Non-pigmented ciliary epithelial cell (primary cell): ENCODE data around the gene FKBP1A.

Source experiments
- DNase-seq: peaks from one replicate; pipeline ENCODE4 v3.0.0-alpha.2; 2010; ENCODE audit warnings: low read depth

FKBP1A gene

DNA sequence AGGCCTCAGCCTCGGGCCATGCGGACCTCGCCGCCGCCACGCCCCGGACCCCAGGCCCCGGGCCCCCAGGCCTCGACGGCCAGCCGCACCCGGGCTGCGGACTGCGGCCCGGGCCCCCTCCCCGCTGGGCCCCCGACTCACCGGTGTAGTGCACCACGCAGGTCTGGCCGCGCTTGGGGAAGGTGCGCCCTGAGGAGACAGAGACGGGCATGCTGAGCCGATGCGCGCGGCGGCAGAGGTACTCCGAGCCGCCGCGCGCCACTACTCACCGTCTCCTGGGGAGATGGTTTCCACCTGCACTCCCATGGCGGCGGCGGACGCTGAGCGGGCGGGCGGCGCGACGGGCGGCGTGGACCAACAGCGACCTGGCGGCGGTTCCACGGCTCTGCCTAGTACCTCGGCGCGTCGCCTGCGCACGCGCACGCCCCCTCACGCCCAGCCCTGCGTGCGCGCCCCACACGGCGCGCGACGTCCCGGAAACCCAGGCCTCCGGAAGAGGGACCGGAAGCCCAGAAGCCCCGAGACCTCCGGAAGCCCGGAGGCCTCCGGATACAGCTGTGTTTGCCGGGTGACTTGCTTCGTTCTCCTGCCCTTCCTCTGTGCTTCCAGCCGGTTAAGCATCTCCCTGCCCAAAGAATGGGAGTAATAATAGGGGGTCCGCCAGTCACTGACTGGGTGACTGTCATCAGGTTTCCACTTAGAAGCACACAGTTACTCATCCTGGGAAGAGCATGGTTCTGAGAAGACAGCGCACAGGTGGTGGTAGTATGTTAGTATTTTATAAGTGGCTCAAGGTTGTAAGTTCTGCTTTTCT lies at the start of gene FKBP1A:
Gene FKBP1A (minus strand): TSS at position 362 of the 814 bp plus-strand sequence. CDS start 56 bp downstream, at position 306.
- no peak for DNase-seq

DNA sequence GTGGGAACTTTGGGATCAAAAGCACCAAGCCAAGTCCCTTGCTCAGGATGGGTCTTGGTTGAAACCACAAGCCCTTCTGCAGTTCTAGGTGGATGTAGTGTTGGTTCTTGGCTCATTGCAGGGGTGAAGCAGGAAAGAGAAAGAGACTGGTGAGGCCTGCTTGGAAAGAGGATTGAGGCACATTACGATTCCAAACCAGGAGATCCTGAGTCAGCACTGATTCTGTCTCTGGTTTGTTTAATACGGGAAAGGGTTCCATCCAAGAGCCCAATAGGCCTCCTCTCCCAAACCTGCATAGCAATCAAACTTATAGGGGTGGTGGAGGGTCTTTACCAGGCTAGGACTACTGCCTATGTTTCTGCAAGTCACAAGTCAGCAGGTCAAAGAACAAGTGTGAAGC lies 49.5 kb upstream of the FKBP1A start:
- DNase-seq: no peak

DNA sequence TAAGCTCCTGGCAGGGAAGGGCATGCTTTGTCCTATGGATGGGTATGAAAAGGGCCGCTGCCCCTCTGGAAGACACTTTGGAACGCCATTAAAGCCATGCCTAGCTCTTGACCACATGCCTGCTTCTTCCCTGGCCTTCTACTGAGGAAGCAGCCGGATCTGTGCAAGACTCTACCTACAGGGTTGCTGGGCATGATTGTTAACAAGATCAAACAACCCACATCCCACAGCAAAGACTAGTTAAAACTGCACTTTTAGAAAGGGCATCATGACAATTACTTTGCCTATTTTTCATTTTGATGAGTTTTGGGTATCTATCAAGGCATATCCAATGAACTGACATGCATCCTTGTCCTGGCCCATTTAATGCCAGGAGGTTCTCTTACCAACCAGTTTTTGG lies 48.3 kb upstream of the FKBP1A start:
- DNase-seq: no peak

DNA sequence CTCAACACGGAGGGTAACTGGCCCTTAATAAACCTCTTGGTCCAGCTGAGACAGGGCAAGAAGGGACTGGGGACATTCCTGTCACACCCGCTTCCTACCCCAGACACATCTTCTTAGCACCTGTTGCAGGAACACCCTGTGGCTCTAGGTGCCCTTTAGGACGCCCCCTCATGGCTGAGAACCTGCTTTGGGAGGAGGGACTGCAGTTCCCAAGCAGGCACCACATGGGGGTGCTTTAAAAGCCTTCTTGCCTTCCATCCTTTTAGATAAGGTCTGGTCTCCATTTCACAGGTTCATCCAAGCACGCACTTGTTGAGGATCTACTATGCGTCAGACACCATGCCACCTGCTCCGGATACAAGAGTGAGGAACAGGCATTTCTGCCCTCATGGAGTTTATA lies 47.2 kb upstream of the FKBP1A start:
- DNase-seq: no peak

DNA sequence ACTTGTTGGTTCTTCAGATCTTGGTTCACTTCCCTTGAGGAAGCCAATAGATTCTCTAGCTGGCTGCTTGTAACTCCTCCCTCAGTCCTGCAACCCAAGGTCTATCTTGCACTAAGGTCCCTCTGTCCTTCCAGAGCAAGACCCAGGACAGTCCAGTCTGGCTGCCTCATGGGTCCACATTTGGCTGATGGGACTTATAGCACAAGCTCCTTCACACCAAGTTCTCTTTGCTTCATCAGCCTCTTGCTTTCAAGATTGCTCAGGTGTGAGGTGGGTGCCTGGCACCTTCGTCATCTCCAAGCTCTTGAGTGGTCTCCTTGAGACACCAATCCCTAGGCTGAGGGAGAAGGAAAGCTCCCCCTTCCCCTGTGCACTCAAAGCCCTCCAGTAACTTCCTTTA lies 45.5 kb upstream of the FKBP1A start:
- no peak for DNase-seq

DNA sequence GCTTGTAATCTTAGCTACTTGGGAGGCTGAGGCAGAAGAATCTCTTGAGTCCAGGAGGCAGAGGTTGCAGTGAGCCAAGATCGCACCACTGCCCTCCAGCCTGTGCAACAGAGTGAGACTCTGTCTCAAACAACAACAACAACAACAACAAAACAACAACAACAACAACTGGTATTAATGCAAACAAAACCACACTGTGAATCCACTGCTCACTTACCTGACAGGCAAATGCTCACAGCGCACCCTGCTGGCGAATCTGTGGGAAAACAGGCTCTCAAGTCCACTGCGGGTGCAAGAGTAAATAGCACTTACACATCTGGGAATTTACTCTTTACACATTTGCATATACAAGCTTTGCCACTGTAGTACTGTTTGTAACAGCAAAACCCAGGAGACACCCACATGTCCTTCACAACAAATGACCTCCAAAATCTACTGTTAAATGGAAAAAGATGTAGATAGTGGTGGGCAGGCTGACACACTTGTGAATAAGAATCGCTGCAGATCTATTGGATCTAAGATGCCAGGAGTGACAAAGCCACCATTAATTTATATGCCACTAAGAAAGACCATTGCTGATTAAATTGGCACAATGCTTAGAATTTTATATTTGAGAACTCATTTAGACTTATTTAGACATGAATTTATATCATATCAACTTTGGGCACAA lies 44.5 kb upstream of the FKBP1A start:
- no peak for DNase-seq

DNA sequence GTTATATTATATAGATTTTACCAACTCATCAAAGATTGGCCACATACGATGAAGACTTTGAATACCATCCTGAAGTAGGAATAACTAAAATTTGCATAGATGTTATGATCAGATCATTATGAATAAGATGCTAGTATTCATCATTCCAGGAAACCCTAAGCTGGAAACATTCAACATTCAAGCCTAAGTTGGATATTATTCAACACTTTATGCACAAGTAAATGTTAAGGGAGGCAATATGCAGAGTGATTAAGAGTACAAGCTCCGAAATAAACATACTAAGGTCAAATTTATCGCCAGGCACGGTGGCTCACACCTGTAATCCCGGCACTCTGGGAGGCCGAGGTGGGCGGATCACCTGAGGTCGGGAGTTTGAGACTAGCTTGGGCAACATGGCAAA lies 43.4 kb upstream of the FKBP1A start:
- no peak for DNase-seq

DNA sequence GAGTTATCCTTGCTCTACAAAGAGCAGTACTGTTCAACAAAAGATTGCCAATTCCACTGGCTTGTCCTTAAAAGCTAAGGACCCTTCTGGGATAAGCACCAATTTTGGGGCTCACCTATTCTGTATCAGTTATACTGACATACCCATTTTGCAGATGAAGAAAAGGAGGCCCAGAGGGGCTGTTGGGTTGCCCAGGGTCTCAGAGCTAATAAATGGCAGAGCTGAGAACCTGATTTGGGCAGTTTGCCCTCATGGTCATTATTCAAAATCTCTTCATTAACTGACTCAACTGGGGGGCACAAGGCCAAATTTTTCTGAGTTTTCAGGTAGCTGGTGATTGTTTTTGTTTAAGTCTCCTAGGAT lies 42.5 kb upstream of the FKBP1A start:
- no peak for DNase-seq

DNA sequence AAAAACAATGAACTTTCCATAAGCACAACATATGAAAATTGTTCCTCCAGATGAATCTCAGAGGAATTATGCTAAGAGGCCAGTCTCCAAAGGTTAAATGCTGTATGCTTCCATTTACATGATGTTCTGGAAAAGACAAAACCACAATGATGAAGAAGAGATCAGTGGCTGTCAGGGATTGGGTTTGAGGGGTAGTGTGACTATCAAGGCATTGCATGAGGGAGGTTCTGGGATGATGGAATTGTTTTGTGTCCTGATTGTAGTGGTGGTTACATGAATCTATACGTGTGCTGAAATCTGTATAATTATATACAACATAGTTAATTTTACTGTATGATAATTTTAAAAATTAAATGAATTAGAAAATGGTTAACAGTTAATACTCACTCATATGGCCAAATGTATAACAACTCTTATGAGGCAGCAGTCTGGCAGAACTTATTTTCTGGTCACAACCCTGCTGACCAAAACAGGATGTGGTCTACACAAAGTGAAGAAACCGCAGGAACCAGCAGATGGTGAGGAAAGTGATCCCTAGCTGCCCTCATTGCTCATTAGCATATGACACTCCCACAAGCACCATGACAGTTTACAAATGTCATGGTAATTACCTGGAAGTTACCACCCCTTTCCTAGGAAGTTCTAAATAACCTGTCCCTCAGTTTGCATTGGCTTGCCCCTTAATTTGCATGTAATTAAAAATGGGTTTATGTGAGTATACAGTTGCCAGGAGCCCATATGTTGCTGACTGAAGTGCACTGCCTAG lies 41.9 kb upstream of the FKBP1A start:
- peak; percentile 78 for DNase-seq

DNA sequence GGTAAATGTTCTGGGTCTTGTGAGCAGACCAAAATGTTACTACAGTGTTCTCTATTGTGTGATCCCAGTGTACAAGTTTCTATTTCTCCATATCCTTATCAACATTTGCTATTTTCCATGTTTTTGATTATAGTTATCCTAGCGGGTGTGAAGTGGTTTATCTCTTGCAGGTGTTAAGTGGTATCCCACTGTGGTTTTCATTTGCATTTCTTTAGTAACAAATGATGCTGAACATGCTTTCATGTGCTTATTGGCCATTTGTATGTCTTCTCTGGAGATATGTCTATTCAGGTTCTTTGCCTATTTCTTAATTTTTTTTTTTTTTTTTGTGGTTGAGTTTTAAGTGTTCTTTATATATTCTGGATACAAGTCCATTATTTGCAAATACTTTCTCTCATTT lies 38.3 kb upstream of the FKBP1A start:
- no peak for DNase-seq

DNA sequence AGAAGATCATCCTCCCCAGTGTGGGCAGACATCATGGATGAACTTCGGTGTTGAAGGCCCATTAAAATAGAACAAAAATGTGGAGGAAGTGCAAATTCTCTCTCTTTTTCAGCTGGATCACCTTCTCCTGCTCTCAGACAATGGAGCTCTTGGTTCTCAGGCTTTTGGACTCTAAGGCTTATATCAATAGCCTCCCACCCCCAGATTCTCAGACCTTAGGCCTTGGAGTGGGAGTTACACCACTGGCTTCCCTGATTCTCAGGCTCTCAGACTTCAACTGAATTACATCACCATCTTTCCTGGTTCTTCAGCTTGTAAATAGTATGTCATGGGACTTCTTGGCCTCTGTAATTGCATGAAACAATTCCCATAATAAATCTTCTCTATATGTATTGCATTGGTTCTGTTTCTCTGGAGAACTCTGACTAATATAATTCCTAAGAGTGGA lies 37.2 kb upstream of the FKBP1A start:
- DNase-seq: peak; percentile 20

DNA sequence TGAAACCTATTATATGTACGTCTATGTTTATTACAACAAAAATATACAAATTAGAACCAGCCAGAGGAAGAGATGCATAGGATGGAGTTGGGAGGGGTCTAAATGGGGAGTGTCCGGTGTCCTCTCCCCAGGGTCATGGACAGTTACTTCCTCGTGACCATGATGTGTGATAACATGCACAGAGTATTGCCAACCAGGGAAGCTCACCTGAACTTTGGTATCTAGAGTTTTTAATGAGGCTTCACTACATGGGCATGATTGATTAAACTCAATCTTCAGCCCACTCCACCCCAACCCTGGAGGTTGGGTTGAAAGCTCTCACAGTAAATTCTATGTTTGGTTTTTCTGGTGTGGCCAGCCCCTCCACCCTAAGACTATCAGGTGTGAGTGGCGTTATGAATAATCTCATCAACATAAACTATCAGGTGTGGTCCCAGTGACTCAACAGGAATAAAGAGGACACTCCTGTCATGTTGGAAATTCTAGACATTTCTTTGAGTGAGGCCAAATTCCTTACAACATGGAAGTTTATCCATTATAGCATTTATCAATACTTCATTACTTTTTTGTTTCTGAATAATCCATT lies 36.4 kb upstream of the FKBP1A start:
- DNase-seq: no peak

DNA sequence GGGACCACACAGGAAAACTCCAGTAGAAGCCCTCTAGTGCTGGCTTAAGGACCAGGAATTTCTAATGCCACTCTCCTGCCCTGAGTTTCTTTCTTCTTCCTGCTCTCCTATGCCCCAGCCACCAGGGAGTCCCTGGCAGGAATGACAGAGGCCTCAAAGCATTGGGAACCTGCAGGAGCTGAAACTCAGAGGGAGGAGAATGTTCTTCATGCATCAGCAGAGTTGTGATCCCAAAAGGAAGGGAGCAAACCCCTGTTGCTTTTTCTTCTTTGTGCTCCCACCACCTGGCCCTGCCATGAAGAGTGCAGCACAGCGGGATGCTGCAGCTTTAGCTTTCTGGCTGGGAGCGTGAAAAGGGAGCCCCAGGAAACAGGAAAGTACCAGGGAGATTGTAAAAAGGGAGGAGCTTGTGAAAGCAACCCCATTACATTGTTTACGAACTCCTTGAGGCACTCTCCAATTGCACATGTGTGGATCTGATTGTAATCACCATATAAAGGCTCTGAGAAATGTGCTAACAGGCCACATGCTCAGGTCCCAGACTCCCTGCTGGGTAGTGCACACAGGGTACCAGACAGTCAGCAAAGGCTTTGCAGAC lies 34.7 kb upstream of the FKBP1A start:
- no peak for DNase-seq

DNA sequence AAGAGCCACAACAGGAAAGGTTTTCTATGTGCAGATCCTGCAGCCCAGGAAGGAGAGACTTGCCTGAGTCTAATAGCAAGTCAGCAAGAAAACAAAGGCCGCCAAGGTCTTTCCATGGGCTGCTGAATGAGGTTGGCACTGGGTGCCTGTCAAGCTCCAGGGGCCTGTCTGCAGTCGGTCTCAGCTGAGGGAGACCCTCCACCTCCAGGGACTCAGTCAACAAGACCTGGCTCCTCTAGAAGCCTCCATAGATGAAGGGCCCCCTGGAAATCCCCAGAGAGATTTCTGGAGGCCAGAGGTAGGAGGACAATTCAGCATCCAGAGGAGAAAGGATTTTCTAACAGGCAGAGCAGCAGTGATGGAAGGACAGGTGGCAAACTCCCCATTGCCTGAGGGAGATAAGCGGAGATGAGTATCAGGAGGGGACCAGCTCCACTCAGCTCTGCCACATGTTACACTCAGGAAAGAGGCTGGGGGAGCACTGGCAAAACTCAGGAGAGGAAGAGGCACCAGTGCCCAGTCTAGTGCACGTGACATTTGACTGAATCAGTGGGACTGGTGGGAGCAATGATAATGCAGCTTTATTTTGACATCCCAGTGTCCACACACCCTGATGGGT lies 33.5 kb upstream of the FKBP1A start:
- no peak for DNase-seq

DNA sequence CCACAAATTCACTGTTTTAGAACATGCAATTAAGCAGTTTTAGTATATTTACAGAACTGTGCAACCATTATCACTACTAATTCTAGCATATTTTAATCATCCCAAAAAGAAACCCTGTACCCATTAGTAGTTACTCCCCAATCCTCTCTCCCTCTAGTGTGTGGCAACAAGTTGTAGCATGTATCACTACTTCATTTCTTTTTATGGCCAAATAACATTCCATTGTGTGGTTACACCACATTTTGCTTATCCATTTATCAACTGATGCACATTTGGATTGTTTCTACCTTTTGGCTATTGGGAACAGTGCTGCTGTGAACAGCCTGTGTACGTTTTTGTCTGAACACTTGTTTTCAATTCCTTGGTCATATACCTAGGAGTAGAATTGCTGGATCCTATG lies 31.5 kb upstream of the FKBP1A start:
- DNase-seq: no peak

DNA sequence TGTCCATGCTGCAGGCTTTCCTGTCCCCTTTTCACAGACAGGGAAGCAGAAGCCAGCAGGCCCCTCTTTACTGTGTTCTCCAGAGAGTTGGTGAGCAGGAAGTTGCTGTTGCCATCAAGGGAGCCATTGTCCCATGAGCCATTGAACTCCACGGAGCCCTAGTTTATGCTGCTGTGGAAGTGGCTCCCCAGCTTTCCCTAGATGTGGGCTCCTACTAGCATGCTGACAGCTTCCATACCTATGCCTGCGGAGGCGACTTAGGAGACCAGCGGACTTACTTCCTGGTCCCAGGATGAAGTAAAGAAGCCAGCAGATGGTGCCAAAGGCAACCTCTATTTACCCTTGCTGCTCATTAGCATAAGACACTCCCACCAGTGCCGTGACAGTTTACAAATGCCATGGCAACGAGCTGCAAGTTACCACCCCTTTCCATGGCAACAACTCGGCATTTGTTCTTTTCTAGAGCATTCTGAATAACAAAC lies 30.8 kb upstream of the FKBP1A start:
- DNase-seq: no peak

DNA sequence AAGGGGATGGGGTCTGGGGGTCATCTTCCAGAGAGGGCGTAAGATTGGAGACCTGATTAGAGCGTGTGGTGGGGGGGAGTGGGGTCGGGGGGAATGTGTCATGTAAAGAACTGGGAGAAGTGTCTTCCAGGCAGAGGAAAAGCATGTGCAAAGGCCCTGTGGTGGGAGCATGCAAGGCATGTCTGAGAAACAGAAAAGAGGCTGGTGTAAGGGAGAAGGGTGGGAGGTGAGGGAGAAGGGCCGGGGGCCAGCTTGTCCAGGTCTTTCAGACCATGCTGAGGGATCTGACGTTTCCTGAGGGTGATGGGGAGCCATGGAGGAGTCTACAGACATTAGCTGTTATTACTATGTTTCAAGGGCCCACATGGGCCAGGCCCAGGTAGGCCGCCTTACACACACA lies 30.4 kb upstream of the FKBP1A start:
- no peak for DNase-seq

DNA sequence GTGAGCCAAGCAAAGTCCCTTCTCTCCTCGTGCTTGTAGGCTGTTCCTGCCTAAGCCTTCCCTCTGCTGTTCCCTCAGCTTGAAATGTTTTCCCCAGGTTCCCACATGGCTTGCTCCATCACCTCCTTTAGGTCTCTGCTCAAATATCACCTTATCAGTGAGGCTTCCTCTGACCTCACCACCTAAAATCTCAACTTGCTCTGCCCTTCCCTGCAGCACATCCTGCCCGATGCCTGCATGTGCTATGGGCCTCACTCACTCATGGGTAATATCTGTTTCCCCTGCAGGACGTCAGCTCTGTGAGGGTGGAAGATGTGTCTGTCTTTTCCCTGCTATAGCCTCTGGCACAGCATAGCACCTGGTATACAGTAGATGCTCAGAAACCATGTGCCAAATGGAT lies 29.9 kb upstream of the FKBP1A start:
- no peak for DNase-seq

DNA sequence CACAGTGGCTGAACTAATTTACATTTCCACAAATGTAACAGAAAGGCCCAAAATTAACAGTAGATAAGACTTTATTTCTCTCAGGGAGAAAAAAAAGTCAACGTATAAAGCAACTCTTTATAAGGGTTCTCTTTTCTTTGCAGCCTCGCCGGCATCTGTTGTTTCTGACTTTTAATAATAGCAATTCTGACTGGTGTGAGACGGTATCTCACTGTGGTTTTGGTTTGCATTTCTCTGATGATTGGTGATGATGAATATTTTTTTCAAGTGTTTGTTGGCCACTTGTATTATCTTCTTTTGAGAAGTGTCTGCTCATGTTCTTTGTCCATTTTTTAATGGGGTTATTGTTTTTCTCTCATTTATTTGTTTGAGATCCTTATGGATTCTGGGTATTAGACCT lies 27.2 kb upstream of the FKBP1A start:
- no peak for DNase-seq

DNA sequence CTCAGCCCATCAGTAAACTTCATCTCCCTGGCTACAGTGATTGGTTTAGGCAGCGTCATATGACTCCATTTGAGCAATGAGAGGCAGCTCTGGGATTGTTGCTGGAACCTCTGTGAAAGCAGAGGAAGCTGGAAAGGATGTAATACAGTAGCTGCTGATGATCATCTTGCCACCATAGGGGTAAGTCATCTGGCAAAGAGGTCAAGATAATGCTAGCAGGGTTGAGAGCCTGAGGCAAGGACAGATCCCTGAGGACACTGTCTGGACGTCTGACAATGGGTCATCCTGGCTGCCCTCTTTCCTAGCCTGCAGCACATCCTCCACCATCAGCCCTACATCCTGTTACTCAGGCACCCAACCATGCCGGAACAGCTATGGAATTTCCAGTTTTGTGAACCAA lies 25.5 kb upstream of the FKBP1A start:
- no peak for DNase-seq

DNA sequence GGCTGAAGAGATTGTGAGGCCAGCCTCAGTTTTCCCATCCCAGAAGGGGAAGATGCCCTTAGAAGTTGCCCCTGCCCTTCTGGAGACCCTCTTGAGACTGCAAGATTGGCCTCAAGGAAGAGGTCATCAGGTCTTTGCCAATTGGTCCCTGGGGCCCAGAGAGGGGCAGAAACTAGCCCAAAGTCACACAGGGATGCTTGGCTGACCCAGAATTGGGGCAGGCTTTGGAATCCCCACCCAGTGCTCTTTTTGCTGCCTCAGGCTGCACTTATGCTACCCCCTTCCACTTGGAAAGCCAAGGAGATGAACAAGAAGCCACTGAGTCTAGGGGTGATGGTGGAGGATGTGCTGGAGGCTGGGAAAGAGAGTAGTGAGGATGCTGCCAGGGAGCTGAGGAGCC lies 24.9 kb upstream of the FKBP1A start:
- DNase-seq: no peak

DNA sequence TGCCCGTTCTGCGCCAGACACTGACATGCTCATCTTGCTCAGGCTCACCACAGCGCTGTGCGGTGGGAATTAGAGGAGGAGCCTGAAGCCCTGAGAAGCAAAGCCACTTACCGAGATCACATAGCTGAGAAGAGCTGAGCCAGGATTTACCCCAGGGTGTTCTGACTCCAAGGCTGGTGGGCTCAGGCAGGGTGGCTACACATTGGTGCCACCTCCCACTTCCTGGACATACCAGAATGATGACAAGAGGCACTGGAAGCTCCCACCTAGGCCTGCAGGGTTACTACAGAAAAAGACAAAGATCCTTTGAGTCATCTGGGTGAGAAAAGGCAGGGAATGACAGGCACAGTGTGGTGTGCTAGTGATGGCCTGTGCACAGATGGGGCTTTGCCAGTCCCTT lies 24.4 kb upstream of the FKBP1A start:
- no peak for DNase-seq
